Measurements from ENCODE around the gene CAPN15. TPM values are rescaled to one million over a fixed set of nuclear protein-coding genes. Genes with fewer than 3 reads are reported as not detected.

CAPN15 gene
- total RNA-seq, 2 experiments from 2014 or later, result 54.4 to 56.9 TPM

DNA sequence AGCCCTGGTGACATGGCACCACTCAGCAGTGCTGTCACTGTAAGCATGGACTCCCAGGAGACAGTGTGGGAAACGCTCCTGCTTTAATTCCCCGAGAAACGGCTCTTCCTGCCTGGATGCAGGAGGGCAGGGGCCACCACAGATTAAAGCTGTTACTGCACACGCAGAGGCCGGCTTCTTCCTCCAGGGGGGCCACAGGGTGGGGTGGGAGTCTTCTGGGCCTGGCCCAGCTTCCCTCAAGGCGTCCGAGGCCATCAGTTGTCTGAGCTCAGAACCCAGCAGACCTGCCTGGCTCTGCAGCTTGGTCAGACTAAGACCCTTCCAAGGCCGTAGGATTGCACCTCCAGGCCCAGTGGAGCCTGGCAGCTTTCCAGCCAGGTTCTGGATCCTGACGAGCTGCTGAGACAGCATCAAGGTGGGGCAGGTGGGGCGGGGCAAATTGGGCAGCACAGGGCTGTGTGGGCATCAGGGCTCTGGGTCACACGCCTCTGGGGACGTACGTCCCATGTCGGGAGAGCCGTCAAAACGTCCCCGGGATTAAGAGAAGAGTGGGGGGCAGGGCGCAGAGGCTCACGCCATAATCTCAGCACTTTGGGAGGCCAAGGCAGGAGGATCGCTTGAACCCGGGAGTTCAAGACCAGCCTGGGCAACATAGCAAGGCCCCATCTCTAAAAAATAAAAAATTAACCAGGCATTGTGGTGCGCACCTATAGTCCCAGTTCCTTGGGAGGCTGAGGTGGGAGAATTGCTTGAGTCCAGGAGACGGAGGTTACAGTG is 5.0 kb upstream of the CAPN15 start:
- Mint-ChIP-seq H3K4me1 (ENCODE audit: low read depth) (peaks cover 22% of the 10 kb centered on the region), H3K27ac (peak overlapping the region; percentile 63), H3K36me3 (ENCODE audit: low read depth) (peaks cover 4% of the 10 kb centered on the region), H3K9me3 (no peaks in the 10 kb centered on the region), H3K27me3 (ENCODE audit: low read depth) (no peaks in the 10 kb centered on the region), H3K4me3 (no peak overlapping the region)
- DNase-seq, result no peak
- CTCF ChIA-PET, result no interaction called here
- intact Hi-C loops (cut with micrococcal nuclease), result no loop called here

DNA sequence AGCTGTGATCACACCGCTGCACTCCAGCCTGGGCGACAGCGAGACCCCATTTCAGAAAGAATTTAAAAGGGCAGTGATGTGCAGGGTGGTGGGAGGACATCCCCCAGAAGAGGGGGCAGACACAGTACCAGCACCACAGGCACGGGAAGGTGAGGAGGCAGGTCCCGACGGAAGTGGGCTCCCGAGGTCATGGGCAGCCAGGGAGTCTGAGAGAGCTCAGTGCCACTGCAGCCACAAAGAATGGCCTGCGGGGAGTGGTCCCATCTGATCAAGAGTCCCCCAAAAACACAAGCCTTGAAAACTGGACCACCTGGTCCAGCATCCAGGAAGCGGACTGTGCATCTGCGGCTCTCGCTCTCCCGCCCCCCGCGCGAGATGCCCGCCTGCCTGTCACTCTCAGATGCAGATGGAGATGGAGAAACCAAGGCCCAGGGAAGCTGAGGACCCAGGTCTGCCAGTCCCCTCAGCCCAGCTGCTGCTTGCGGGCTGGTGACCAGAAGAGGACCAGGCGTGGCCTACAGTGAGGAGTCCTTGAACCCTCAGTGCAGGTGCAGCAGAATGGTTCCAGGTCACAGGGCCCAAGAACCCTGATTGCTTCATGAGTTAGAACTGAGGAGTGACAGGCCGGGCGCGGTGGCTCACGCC is 4.3 kb upstream of the CAPN15 start:
- H3K9me3 Mint-ChIP-seq, result no peaks in the 10 kb centered on the region
- no peak overlapping the region for H3K4me3 Mint-ChIP-seq
- peak overlapping the region; percentile 96 for H3K27ac Mint-ChIP-seq
- intact Hi-C loops (cut with micrococcal nuclease), result no loop called here
- no peak for DNase-seq
- H3K4me1 Mint-ChIP-seq (ENCODE audit: low read depth), result peaks cover 22% of the 10 kb centered on the region
- no peaks in the 10 kb centered on the region for H3K27me3 Mint-ChIP-seq (ENCODE audit: low read depth)
- peaks cover 4% of the 10 kb centered on the region for H3K36me3 Mint-ChIP-seq (ENCODE audit: low read depth)
- CTCF ChIA-PET, result no interaction called here

DNA sequence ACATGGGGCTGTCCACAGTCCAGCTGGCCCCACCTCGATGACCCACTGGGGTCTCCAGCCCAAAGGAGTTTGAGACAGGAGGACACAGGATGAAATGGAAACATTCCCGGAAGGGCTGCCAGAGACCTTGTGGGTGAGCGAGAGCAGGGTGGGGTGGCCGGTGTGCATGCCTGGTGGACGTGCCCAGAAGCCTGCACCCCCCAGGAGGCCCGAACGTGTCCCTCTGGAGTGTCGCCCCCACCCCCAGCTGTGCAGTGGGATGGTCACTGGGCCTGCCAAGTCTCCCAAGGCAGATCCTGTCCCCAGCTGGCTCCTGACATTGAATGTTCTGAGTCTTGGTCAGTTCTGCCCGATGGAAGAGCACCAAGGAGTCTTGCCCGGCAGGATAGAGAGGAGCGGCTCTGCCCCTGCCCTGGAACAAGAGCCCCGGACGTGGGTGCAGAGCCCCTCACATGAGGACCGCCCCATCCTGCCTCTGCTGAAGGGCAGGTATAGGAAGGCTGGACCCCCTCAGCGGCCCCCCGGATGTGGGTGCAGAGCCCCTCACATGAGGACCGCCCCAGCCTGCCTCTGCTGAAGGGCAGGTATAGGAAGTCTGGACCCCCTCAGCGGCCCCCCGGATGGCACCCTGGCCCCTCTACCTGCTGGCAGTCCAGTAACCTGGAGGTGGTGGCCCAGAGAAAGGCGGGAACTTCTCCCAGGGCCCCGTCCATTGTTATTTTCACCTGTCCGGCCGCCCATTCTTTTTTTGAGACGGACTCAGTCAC is 3.1 kb upstream of the CAPN15 start:
- CTCF ChIA-PET, result no interaction called here
- no peak overlapping the region for H3K4me3 Mint-ChIP-seq
- intact Hi-C loops (cut with micrococcal nuclease), result loop anchor here (1.0 to 5.0 kb wide), 7 partner anchors 65 to 478 kb away; partner anchors contain the start of genes DECR2, FAM234A, JMJD8 and METTL26

DNA sequence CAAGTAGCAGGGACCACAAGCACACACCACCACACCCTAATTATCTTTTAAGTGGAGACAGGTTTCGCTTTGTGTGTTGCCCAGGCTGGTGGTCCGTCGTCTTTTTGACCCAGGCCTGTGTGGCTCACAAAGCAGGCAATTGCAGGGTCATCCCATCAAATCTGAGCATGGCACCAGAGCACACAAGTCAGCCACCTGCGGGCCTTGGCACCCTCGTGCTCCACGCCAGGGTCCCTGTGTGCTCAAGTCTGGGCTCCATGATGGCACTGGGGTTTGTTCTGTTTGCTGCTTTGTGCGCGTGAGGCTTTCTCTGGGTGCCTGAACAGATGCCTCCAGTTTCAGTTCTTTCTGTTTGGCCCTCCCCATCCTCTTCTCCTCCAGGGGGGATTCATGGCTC is 2.4 kb upstream of the CAPN15 start:
- H3K27ac Mint-ChIP-seq, result peak overlapping the region; percentile 96
- peak; percentile 59 for DNase-seq
- no peaks in the 10 kb centered on the region for H3K9me3 Mint-ChIP-seq
- CTCF ChIA-PET, result no interaction called here
- peak overlapping the region; percentile 85 for H3K4me3 Mint-ChIP-seq
- peaks cover 4% of the 10 kb centered on the region for H3K36me3 Mint-ChIP-seq (ENCODE audit: low read depth)
- H3K4me1 Mint-ChIP-seq (ENCODE audit: low read depth), result peaks cover 37% of the 10 kb centered on the region
- H3K27me3 Mint-ChIP-seq (ENCODE audit: low read depth), result no peaks in the 10 kb centered on the region
- intact Hi-C loops (cut with micrococcal nuclease), result loop anchor here (1.0 to 5.0 kb wide), 7 partner anchors 64 to 477 kb away; partner anchors contain the start of genes DECR2, FAM234A, JMJD8 and METTL26

More for the DNA sequence above, 3.1 kb upstream of the CAPN15 start:
- H3K36me3 Mint-ChIP-seq (ENCODE audit: low read depth), result peaks cover 4% of the 10 kb centered on the region
- DNase-seq, result no peak
- H3K27ac Mint-ChIP-seq, result peak overlapping the region; percentile 96
- H3K9me3 Mint-ChIP-seq, result no peaks in the 10 kb centered on the region
- H3K27me3 Mint-ChIP-seq (ENCODE audit: low read depth), result no peaks in the 10 kb centered on the region
- peaks cover 31% of the 10 kb centered on the region for H3K4me1 Mint-ChIP-seq (ENCODE audit: low read depth)

DNA sequence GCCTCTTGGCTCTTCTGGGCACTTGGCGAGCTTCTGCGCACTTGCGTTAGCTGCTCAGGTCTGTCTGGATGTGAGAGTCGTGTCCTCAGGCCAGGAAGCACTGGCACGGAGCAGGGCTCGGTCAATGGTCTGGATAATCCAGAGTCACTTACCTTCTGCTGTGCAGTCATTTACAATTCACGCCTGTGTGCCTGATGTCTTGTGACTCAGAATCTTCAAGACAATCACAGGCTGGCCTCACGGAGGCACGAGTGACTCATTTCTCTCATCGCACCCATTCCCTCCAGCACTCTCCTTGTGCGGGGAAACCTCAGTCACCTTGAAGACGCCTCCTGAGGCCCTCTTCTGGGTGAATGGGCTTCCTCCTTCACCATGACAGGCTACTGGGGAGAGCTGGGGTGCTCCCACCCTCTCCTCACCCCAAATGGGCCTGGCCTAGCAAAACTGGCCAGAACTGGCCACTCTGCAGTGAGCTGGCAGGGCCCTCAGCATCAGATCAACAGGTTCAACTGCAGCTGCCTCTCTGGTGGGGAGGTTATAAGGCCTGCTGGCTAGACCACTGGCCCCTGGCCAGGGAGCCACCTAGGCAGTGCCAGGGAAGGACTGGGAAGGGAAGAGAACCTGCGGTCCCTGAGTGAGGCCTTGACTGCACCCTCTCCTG is 1.9 kb upstream of the CAPN15 start:
- H3K9me3 Mint-ChIP-seq, result no peaks in the 10 kb centered on the region
- intact Hi-C loops (cut with micrococcal nuclease), result loop anchor here (1.0 to 5.0 kb wide), 8 partner anchors 64 to 783 kb away; partner anchors contain the start of genes DECR2, FAM234A, JMJD8 and METTL26
- CTCF ChIA-PET, result interaction anchor here (0.9 kb wide), 1 partner anchor 75 kb away, joined by 3 read pairs; no protein-coding TSS in a partner anchor
- peak overlapping the region; percentile 96 for H3K27ac Mint-ChIP-seq
- peaks cover 40% of the 10 kb centered on the region for H3K4me1 Mint-ChIP-seq (ENCODE audit: low read depth)
- no peaks in the 10 kb centered on the region for H3K27me3 Mint-ChIP-seq (ENCODE audit: low read depth)
- DNase-seq, result peak; percentile 93
- peaks cover 4% of the 10 kb centered on the region for H3K36me3 Mint-ChIP-seq (ENCODE audit: low read depth)
- H3K4me3 Mint-ChIP-seq, result peak overlapping the region; percentile 85

DNA sequence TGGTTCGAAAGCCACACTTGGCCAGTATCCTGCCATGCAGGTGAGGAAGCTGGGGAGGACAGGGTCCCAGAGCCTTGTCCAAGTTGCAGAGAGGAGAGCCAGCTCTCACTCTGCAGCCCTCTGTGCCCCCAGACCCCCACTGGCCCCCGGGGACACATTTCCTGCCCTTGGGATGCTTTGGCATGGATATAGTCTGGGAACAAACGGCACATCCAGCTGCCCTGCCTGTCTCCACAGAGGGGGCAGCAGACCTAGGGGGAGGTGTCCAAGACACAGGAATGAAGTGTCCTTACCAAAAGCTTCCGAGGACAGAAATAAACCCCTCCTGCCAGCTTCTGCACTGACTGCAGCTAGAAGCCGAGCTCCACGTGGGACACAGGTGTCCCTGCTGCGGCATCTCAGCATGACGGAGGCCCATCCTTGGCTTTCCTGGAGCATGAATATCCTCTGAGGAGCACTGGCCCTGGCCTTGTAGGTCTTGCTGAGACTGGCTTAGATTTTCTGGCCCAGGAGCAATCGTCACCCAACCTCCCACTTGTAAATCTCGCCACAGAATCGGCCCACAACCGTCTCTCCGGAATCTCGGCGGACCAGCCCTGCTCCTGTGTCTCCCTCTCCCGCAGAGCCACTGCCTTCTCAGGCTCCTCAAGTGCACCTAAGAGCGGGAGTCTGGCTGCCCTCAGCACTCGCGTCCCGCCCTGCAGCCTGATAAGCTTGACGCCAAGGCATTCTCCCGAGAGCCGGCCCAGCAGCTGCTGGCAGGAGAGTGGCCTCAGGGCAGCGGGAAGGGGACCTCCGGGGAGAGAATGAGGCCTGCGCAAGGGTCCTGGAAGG is 1.1 kb upstream of the CAPN15 start:
- peaks cover 4% of the 10 kb centered on the region for H3K36me3 Mint-ChIP-seq (ENCODE audit: low read depth)
- no peaks in the 10 kb centered on the region for H3K27me3 Mint-ChIP-seq (ENCODE audit: low read depth)
- peak overlapping the region; percentile 85 for H3K4me3 Mint-ChIP-seq
- peak overlapping the region; percentile 96 for H3K27ac Mint-ChIP-seq
- peaks cover 40% of the 10 kb centered on the region for H3K4me1 Mint-ChIP-seq (ENCODE audit: low read depth)
- CTCF ChIA-PET, result interaction anchor here (0.9 kb wide), 1 partner anchor 75 kb away, joined by 3 read pairs; no protein-coding TSS in a partner anchor
- intact Hi-C loops (cut with micrococcal nuclease), result loop anchor here (1.0 to 5.0 kb wide), 6 partner anchors 43 to 782 kb away; partner anchors contain the start of genes AXIN1, JMJD8, PIGQ and RAB11FIP3
- no peaks in the 10 kb centered on the region for H3K9me3 Mint-ChIP-seq
- DNase-seq, result peak; percentile 47

DNA sequence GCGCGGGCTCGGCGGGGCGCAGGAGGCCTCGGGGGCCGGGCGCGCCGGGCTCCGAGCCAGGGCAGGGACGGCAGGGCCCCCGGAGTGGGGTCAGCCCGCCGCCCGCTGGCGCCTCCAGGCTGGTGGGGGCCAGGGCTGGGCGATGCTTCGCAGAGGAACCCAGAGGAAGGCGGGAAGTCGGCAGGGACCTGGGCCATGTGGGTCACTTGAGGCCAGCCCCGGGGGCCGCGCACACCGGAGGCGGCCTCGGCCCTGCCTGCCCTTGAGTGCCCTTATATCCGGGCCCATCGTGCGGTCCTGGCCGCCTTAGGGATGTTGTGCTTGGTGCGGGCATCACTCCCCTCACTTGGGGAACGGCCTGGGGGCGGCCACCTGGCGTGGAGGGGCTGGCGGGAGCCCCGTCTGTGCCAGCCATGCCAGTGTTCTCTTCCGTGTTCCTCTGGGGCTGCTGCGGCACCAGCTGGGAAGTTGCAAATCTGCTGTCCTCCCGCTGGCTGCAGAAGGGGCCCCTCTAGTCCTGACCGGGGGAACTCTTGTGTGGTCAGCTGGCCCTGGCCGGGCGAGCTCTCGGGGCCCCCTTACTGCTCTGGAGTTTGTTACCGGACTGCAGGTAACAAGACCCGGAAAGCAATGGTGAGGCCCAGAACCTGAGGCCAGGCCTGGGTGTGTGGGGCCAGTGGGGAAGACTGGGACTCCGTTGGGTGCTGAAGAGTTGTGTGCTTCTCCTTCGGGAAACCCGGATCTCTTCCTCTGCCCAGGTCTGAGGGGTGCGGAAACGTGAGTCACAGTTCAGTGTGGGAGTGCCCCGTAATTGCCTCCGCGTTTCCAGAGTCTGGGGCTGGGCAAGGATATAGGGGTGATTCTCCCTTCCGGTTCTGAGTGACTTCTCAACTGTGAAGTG is 849 bp downstream of the CAPN15 start:
- H3K4me1 Mint-ChIP-seq (ENCODE audit: low read depth), result peaks cover 40% of the 10 kb centered on the region
- CTCF ChIA-PET, result no interaction called here
- peak overlapping the region; percentile 87 for H3K4me3 Mint-ChIP-seq
- peak overlapping the region; percentile 87 for H3K27ac Mint-ChIP-seq
- DNase-seq, result peak; percentile 62
- no peaks in the 10 kb centered on the region for H3K9me3 Mint-ChIP-seq
- intact Hi-C loops (cut with micrococcal nuclease), result loop anchor here (5.0 kb wide), 2 partner anchors 154 to 474 kb away; partner anchors contain the start of genes JMJD8 and STUB1
- H3K27me3 Mint-ChIP-seq (ENCODE audit: low read depth), result no peaks in the 10 kb centered on the region
- peaks cover 4% of the 10 kb centered on the region for H3K36me3 Mint-ChIP-seq (ENCODE audit: low read depth)

DNA sequence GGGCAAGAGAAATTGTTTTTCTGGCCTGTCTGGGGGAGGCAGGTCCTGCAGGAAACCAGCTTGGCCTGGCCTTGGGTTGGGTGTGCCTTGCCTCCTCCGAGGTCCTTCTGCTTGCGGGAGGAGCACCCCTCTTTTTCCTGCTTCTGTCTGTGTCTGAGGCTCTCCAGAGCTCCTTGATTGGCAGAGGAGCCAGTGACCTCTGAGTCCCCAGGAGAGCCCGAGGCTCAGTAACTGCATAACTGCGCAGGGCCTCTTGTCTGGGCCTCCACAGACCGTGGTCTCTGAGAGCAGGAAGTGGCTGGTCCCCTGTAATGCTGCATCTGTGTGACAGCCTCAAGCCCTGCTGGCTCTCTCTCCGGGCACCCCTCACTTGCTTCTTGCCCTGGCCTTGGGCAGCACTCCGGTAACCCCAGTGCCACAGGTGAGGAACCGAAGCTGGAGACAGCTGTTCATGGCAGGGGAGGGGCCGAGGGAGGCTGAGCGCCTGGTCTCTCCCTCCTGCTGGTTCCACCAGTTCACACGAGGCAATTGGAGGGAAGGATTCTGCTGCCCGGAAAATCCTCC is 1.6 kb downstream of the CAPN15 start:
- CTCF ChIA-PET, result no interaction called here
- Mint-ChIP-seq H3K27ac (peak overlapping the region; percentile 87), H3K4me1 (ENCODE audit: low read depth) (peaks cover 35% of the 10 kb centered on the region), H3K27me3 (ENCODE audit: low read depth) (no peaks in the 10 kb centered on the region), H3K9me3 (no peaks in the 10 kb centered on the region), H3K36me3 (ENCODE audit: low read depth) (peaks cover 4% of the 10 kb centered on the region), H3K4me3 (peak overlapping the region; percentile 87)
- intact Hi-C loops (cut with micrococcal nuclease), result loop anchor here (5.0 kb wide), 2 partner anchors 153 to 473 kb away; partner anchors contain the start of genes JMJD8 and STUB1
- DNase-seq, result peak; percentile 21

DNA sequence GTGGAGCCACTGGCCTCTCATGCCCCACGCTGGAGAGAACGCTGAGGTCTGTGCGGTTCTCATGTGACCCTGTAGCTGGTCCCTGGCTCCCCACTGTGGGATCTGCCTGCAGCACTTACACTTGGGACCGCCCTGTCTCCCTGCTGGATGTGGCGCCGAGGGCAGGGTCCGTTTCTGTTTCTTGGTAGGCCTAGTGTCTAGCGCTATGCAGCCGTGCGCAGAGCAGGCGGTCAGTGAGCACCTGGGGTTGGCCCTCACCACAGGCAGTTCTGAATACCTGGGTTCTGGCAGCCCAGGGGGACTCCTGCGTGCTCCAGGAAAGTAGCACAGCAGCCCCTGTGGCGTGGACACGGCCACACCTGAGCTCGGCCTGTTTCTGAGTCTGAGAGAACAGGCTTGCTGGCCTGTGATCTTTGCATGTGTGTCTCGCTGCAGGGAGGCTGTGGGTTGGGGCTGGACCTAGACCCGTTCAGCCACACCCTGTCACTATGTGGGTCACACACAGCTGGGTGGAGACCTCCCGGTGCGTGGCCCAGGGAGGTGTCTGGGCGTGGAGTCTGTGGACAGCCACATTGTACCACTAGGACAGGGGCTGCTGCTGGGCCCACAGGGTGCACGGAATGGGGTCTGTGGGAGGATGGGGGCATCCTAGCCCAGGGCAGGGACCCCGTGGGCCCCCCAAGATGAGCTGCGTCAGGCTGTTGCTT is 2.8 kb downstream of the CAPN15 start:
- CTCF ChIA-PET, result no interaction called here
- no peak overlapping the region for H3K27ac Mint-ChIP-seq

More for the DNA sequence above, 2.8 kb downstream of the CAPN15 start:
- Mint-ChIP-seq H3K4me1 (ENCODE audit: low read depth) (peaks cover 25% of the 10 kb centered on the region), H3K4me3 (peak overlapping the region; percentile 42), H3K36me3 (ENCODE audit: low read depth) (peaks cover 2% of the 10 kb centered on the region), H3K9me3 (no peaks in the 10 kb centered on the region), H3K27me3 (ENCODE audit: low read depth) (no peaks in the 10 kb centered on the region)
- intact Hi-C loops (cut with micrococcal nuclease), result no loop called here
- no peak for DNase-seq

All from activated naive CD4-positive, alpha-beta T cell treated with anti-CD3 and anti-CD28 coated beads for 36 hours (primary cell).